Cardiac fibroblast (primary cell): ENCODE data around the gene SCN5A.

Experiments
- DNase-seq, 2 donors: peaks; one replicate each; pipeline versions ENCODE4 v3.0.0 to v3.0.0-alpha.2; 2010; ENCODE audit warnings: low read depth in 2 of 2
- H3K4me3 ChIP-seq, 2 donors: replicated peaks in 1 of 2; 1 replicate in 1 of 2; 2 replicates in 1 of 2; pipeline ENCODE4 v1.5.1; 2011; ENCODE audit warnings: low read depth in 2 of 2, low read length in 2 of 2, mild to moderate bottlenecking in 2 of 2, moderate library complexity in 1 of 2
- TF ChIP-seq, protein P1 (sequence below): IDR thresholded peaks from one replicate; pipeline ENCODE4 v1.5.1; 2011; ENCODE audit warnings: low read depth, mild to moderate bottlenecking, low read length, inconsistent platforms

The SCN5A gene

DNA sequence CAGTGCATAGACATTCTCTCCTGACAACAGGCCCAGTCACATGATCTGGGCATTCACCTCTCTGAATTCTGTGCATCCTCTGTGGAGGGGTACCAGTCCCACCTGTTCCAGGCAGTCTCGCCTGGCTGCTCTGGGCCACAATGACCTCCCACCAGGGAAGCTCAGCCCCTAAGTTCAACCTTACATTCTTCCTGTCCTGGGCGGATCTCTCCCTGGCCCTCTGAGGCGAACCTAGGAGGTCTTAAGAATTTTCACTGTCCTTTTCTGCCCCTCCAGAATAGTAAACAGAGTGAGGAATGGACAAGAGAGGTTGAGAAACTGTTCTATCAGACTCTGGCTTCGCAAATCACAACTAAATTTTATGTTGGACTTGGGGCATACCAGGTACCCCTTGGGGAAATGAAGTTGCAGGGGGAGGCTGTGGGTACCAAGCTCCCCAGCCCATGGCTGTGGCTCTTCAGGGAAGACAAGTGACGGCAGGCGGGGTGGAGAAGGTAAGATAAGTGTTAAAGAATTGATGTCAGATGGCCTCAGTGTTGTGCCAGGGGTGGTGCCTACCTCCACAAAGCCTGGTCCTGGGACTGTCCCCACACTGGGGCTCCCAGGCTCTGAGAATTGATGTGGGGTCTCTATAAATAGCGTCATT lies 5.3 kb downstream of the SCN5A start:
- TF ChIP-seq, protein P1, sequence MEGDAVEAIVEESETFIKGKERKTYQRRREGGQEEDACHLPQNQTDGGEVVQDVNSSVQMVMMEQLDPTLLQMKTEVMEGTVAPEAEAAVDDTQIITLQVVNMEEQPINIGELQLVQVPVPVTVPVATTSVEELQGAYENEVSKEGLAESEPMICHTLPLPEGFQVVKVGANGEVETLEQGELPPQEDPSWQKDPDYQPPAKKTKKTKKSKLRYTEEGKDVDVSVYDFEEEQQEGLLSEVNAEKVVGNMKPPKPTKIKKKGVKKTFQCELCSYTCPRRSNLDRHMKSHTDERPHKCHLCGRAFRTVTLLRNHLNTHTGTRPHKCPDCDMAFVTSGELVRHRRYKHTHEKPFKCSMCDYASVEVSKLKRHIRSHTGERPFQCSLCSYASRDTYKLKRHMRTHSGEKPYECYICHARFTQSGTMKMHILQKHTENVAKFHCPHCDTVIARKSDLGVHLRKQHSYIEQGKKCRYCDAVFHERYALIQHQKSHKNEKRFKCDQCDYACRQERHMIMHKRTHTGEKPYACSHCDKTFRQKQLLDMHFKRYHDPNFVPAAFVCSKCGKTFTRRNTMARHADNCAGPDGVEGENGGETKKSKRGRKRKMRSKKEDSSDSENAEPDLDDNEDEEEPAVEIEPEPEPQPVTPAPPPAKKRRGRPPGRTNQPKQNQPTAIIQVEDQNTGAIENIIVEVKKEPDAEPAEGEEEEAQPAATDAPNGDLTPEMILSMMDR = no peak
- no peak overlapping the region for H3K4me3 ChIP-seq
- DNase-seq = no peak

DNA sequence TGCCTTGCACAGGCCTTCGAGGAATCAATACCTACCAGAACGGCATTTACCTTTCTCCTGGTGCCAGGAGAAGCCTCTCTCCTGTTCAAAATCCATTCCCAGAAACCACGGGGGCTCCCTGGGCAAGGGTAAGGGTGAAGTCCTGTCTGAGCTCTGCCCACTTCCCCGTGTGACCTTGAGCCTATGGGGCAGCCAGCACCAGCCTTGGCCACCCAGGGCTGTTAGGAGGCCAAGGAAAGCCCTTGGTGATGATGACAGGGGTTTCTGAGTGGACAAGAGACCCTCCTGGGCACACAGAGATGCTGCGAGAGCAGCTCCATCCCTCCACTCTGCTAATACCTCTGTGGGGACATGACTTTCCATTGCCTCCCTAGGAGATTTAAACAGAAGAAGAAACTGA lies 5.9 kb downstream of the SCN5A start:
- TF ChIP-seq, protein P1 = no peak
- no peak for DNase-seq
- H3K4me3 ChIP-seq = no peak overlapping the region

DNA sequence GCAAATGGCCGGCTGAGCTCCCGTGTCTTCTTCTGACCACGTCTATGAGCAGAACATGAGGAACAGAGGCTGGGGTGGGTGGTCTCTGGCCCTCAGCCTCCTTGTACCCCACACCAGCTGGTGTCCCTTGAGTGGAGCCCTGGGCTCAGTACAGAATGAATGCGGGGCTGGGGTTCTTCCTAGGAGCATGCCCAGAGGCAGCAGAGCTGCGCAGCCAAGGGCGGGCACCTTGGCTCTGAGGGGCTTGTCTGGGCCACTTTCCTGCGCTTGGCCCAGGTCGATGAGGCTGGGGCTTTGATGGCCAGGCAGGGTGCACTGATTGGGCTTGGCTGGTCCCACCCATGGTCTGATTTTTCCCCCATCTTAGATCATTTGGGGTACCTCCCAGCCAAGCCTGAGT lies 6.4 kb downstream of the SCN5A start:
- H3K4me3 ChIP-seq = no peak overlapping the region
- TF ChIP-seq, protein P1 = no peak
- no peak for DNase-seq

DNA sequence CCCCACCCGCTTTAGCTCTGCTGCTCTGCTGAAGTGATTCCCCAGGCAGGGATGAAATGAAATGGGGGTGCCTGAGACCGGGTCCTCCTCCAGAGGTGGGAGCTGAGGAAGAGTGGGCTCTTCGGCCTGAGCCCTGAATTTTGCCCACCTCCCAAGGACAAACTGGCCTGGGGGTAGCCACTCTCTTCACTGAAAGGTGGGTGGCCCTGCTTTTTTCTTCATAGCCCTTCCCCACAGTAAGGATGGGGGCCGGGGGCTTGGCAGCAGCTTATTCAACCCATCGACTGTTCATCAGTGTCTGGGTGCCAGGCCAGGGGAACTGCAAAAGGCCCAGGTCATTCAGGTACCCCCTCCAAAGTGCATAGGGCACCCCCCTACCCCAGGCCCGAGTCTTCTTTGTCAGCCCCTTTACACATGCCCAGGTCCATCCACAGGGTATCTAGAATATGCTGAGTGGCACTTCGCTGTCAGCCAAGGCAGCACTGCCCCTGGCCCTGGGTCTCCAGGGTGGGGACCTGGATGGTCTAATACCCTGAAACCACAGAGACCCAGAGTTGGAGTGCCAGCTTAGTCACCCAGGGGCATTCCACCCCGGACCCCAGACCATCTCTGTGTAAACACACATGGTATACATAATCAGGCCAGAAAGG lies 7.9 kb downstream of the SCN5A start:
- TF ChIP-seq, protein P1 = no peak
- no peak for DNase-seq
- no peak overlapping the region for H3K4me3 ChIP-seq

DNA sequence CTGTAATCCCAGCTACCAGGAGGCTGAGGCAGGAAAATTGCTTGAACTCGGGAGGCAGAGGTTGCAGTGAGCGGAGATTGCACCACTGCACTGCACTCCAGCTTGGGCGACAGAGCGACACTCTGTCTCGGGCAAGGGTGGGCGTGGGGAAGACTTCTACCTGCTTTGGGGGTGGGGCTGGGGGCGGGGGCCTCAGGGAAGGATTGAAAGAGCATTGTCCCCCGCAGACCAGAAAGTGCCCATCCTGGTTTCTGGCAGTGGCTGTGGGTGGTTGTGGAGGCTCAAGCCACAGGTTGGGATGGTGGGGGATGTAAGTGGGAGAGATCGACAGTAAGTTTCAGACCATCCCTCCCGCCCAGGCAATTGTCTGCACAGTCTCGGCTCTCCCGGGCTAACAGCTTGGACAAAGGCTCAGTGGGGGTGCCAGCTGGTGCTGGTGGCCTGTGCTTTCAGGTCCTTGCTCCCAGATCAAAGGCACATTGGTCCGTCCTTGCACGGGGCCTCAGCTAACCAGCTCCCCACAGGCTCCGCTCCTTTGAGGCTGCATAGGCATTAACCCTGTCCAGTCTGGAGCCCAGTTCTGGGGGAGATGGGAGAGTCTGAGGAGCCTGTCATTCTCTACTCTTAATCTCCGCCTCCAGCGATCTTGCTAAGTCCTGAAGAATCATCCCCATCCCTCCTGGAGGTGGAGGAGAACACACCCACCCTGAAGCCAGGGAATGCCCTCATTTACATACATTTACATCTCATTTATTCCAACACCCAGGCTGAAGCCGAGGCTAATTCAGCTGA lies 8.6 kb downstream of the SCN5A start:
- no peak overlapping the region for H3K4me3 ChIP-seq
- no peak for DNase-seq
- TF ChIP-seq, protein P1 = no peak

DNA sequence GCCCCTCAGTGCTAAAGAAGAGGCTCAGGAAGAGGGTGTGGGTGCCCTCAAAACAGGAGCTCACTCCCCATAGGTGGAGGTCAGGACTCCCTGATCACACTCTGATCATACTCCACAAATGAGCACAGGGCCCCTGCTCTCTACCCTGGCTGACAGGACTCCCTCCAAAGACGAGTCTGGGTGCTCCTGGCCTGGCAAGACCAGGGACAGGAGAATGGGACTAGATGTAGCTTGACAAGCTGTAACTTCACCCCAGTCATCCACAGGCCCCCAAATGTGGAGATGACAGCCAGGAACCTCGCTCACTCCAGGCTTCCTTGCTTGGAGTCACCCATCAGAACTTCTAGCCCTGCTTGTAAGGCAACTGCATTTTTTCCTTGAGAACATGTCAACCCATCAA lies 11.1 kb downstream of the SCN5A start:
- no peak for DNase-seq
- TF ChIP-seq, protein P1 = no peak
- H3K4me3 ChIP-seq = no peak overlapping the region
